ENCODE results near the gene PTX4.

Gene PTX4

GRCh38 chr16:1528921-1529537 lies 40.3 kb upstream of the PTX4 start:
- DNase-seq (ENCODE audit: low read depth) = no peak
- TF ChIP-seq CTCF (IDR thresholded peaks at IDR 0.05; ENCODE audit: low read length, missing control alignments) = no peak
- H3K4me3 ChIP-seq (replicated peaks; ENCODE audit: low read depth, low read length) = no peak overlapping the region

- no peak overlapping the region for H3K4me3 ChIP-seq (replicated peaks; ENCODE audit: low read depth, low read length)
- no peak for TF ChIP-seq CTCF (IDR thresholded peaks at IDR 0.05; ENCODE audit: low read length, missing control alignments)
- DNase-seq (ENCODE audit: low read depth) = peak; percentile 44
Measured at GRCh38 chr16:1527836-1528811, 39.4 kb upstream of the PTX4 start.

- DNase-seq (ENCODE audit: low read depth) = no peak
- TF ChIP-seq CTCF (IDR thresholded peaks at IDR 0.05; ENCODE audit: low read length, missing control alignments) = no peak
- H3K4me3 ChIP-seq (replicated peaks; ENCODE audit: low read depth, low read length) = no peak overlapping the region
Measured at GRCh38 chr16:1526608-1527555, 38.1 kb upstream of the PTX4 start.

- TF ChIP-seq CTCF (IDR thresholded peaks at IDR 0.05; ENCODE audit: low read length, missing control alignments) = no peak
- no peak for DNase-seq (ENCODE audit: low read depth)
- no peak overlapping the region for H3K4me3 ChIP-seq (replicated peaks; ENCODE audit: low read depth, low read length)
Measured at GRCh38 chr16:1525871-1526607, 37.3 kb upstream of the PTX4 start.

- TF ChIP-seq CTCF (IDR thresholded peaks at IDR 0.05; ENCODE audit: low read length, missing control alignments) = no peak
- H3K4me3 ChIP-seq (replicated peaks; ENCODE audit: low read depth, low read length) = no peak overlapping the region
- DNase-seq (ENCODE audit: low read depth) = no peak
Measured at GRCh38 chr16:1524366-1524765, 35.6 kb upstream of the PTX4 start.
